ENCODE data around the gene ARSD. TPM values are rescaled to one million over a fixed set of nuclear protein-coding genes. Genes with fewer than 3 reads are reported as not detected.

Gene ARSD
- total RNA-seq, 1 experiment from 2014 or later, result 8.0 TPM

GRCh38 chrX:2875798-2876399 is 53.2 kb downstream of the ARSD start:
- DNase-seq (ENCODE audit: low read depth, low spot score), result no peak

More at GRCh38 chrX:2875798-2876399, 53.2 kb downstream of the ARSD start:
- CTCF ChIA-PET, result interaction anchor here (0.6 to 1.7 kb wide), 4 partner anchors 57 to 673 kb away, joined by 3 to 5 read pairs (median 3); no protein-coding TSS in a partner anchor
- POLR2A ChIA-PET, result no interaction called here
- Histone ChIP-seq H3K27ac (ENCODE audit: low read depth, low read length) (no peak overlapping the region), H3K4me3 (replicated peaks in 1 of 2; ENCODE audit: low read depth in 1 of 2, low read length in 2 of 2) (no peak overlapping the region), H3K36me3 (ENCODE audit: control insufficient read depth in 1 of 2, insufficient read depth in 2 of 2, low read length in 2 of 2) (no peaks in the 10 kb centered on the region), H3K9me2 (ENCODE audit: insufficient read depth) (no peaks in the 10 kb centered on the region), H3K9me3 (ENCODE audit: control insufficient read depth in 1 of 2, insufficient read depth in 1 of 2, low read depth in 1 of 2, low read length in 2 of 2) (no peaks in the 10 kb centered on the region), H3K27me3 (ENCODE audit: insufficient read depth, low read length) (no peaks in the 10 kb centered on the region), H4K20me1 (ENCODE audit: insufficient read depth) (no peaks in the 10 kb centered on the region), H3K79me2 (ENCODE audit: insufficient read depth, low read length) (no peaks in the 10 kb centered on the region), H2AFZ (ENCODE audit: low read depth, low read length, poor library complexity, severe bottlenecking) (no peak overlapping the region), H3K4me1 (ENCODE audit: control insufficient read depth in 1 of 2, insufficient read depth in 2 of 2, low read length in 2 of 2) (peaks cover 0 to 3% of the 10 kb centered on the region in 2 experiments; a peak in 1 of 4 replicates), H3K4me2 (ENCODE audit: low read length) (no peak overlapping the region), H3K9ac (ENCODE audit: low read length) (no peak overlapping the region)
- RAD21 ChIA-PET (ENCODE audit: low non-redundant PET in 1 of 2, low total read pairs in 2 of 2, uncharacterized antibody in 2 of 2, unreplicated experiment in 2 of 2), result no interaction called here
- BruUV-seq (replicated peaks), result no TSS peak
- intact Hi-C loops (cut with micrococcal nuclease), result loop anchor here (5.0 to 10.0 kb wide), 2 partner anchors 161 to 759 kb away; no protein-coding TSS in a partner anchor
- TF ChIP-seq ZNF274 (IDR thresholded peaks at IDR 0.05; ENCODE audit: low read depth, low read length), result no peak
- TF ChIP-seq CTCF (IDR thresholded peaks at IDR 0.05 in 2 of 3, conservative IDR thresholded peaks at IDR 0.05 in 1 of 3; ENCODE audit: borderline replicate concordance in 1 of 3, insufficient read depth in 1 of 3, low read depth in 2 of 3, low read length in 2 of 3), result peak; percentile 24 to 58 (median 47); a peak in 5 of 6 replicates
- TF ChIP-seq EGR1 (IDR thresholded peaks at IDR 0.05; ENCODE audit: low read depth), result no peak
- TF ChIP-seq RAD21 (IDR thresholded peaks at IDR 0.05; ENCODE audit: low read depth), result peak; percentile 51
- ATAC-seq, result peak; percentile 75

Data from HCT116 (cell line).